Activated T-cell treated with anti-CD3 and anti-CD28 coated beads, Interleukin-2, amount 50 U/mL, for 24 hours (primary cell): ENCODE results near the gene FTH1.

Source experiments
- DNase-seq: peaks from one replicate; pipeline ENCODE4 v3.0.0-alpha.2; 2020
- H3K27ac Mint-ChIP-seq: 2 replicates; pipeline ENCODE4 v1.8.0; 2020; ENCODE audit warnings: mild to moderate bottlenecking, mixed read lengths
- H3K27me3 Mint-ChIP-seq: 2 replicates; pipeline ENCODE4 v1.8.0; 2020; ENCODE audit warnings: mixed read lengths
- H3K36me3 Mint-ChIP-seq: 2 replicates; pipeline ENCODE4 v1.8.0; 2020; ENCODE audit warnings: low read depth, mixed read lengths
- H3K4me1 Mint-ChIP-seq: 2 replicates; pipeline ENCODE4 v1.8.0; 2020; ENCODE audit warnings: low read depth, mixed read lengths
- H3K4me3 Mint-ChIP-seq: 2 replicates; pipeline ENCODE4 v1.8.0; 2020; ENCODE audit warnings: mild to moderate bottlenecking, moderate library complexity, mixed read lengths
- H3K9me3 Mint-ChIP-seq: 2 replicates; pipeline ENCODE4 v1.8.0; 2020; ENCODE audit warnings: mixed read lengths

The FTH1 gene

GRCh38 chr11:61999141-61999975, 31.9 kb upstream of the FTH1 start:
- no peak for DNase-seq
- no peaks in the 10 kb centered on the region for H3K27me3 Mint-ChIP-seq
- no peak overlapping the region for H3K27ac Mint-ChIP-seq
- H3K4me1 Mint-ChIP-seq, result no peaks in the 10 kb centered on the region
- H3K36me3 Mint-ChIP-seq, result peaks cover 15% of the 10 kb centered on the region
- H3K9me3 Mint-ChIP-seq, result peaks cover 13% of the 10 kb centered on the region
- no peak overlapping the region for H3K4me3 Mint-ChIP-seq

- H3K4me1 Mint-ChIP-seq, result no peaks in the 10 kb centered on the region
- peaks cover 17% of the 10 kb centered on the region for H3K9me3 Mint-ChIP-seq
- no peak overlapping the region for H3K4me3 Mint-ChIP-seq
- no peaks in the 10 kb centered on the region for H3K27me3 Mint-ChIP-seq
- DNase-seq, result no peak
- H3K36me3 Mint-ChIP-seq, result peaks cover 15% of the 10 kb centered on the region
- H3K27ac Mint-ChIP-seq, result no peak overlapping the region
Observed at GRCh38 chr11:61996933-61997332, 29.5 kb upstream of the FTH1 start.

- no peak for DNase-seq
- Mint-ChIP-seq H3K27me3 (no peaks in the 10 kb centered on the region), H3K36me3 (peaks cover 15% of the 10 kb centered on the region), H3K4me3 (no peak overlapping the region), H3K4me1 (no peaks in the 10 kb centered on the region), H3K27ac (no peak overlapping the region), H3K9me3 (peaks cover 22% of the 10 kb centered on the region)
Observed at GRCh38 chr11:61994981-61995380, 27.5 kb upstream of the FTH1 start.

GRCh38 chr11:61985869-61986268, 18.4 kb upstream of the FTH1 start:
- peaks cover 6% of the 10 kb centered on the region for H3K36me3 Mint-ChIP-seq
- no peak overlapping the region for H3K4me3 Mint-ChIP-seq
- no peaks in the 10 kb centered on the region for H3K27me3 Mint-ChIP-seq

GRCh38 chr11:61983419-61983818, 16.0 kb upstream of the FTH1 start:
- DNase-seq, result no peak
- peaks cover 6% of the 10 kb centered on the region for H3K36me3 Mint-ChIP-seq
- peaks cover 12% of the 10 kb centered on the region for H3K9me3 Mint-ChIP-seq
- H3K4me1 Mint-ChIP-seq, result no peaks in the 10 kb centered on the region
- H3K27me3 Mint-ChIP-seq, result no peaks in the 10 kb centered on the region
- no peak overlapping the region for H3K27ac Mint-ChIP-seq
- no peak overlapping the region for H3K4me3 Mint-ChIP-seq

More at GRCh38 chr11:61985869-61986268, 18.4 kb upstream of the FTH1 start:
- no peaks in the 10 kb centered on the region for H3K4me1 Mint-ChIP-seq
- no peak for DNase-seq
- peaks cover 16% of the 10 kb centered on the region for H3K9me3 Mint-ChIP-seq
- H3K27ac Mint-ChIP-seq, result no peak overlapping the region

- Mint-ChIP-seq H3K9me3 (no peaks in the 10 kb centered on the region), H3K36me3 (peaks cover 4% of the 10 kb centered on the region), H3K4me3 (no peak overlapping the region), H3K4me1 (no peaks in the 10 kb centered on the region), H3K27ac (no peak overlapping the region), H3K27me3 (no peaks in the 10 kb centered on the region)
- no peak for DNase-seq
Observed at GRCh38 chr11:61980783-61981541, 13.5 kb upstream of the FTH1 start.

- Mint-ChIP-seq H3K27ac (no peak overlapping the region), H3K4me1 (no peaks in the 10 kb centered on the region), H3K9me3 (no peaks in the 10 kb centered on the region), H3K36me3 (no peaks in the 10 kb centered on the region), H3K4me3 (no peak overlapping the region), H3K27me3 (no peaks in the 10 kb centered on the region)
- no peak for DNase-seq
Observed at GRCh38 chr11:61978703-61979661, 11.5 kb upstream of the FTH1 start.

GRCh38 chr11:61976813-61977475, 9.5 kb upstream of the FTH1 start:
- peaks cover 16% of the 10 kb centered on the region for H3K4me1 Mint-ChIP-seq
- H3K9me3 Mint-ChIP-seq, result no peaks in the 10 kb centered on the region

GRCh38 chr11:61976420-61976800, 9.0 kb upstream of the FTH1 start:
- Mint-ChIP-seq H3K27me3 (no peaks in the 10 kb centered on the region), H3K27ac (no peak overlapping the region), H3K36me3 (no peaks in the 10 kb centered on the region), H3K4me1 (peaks cover 22% of the 10 kb centered on the region), H3K4me3 (no peak overlapping the region), H3K9me3 (no peaks in the 10 kb centered on the region)
- DNase-seq, result no peak

More at GRCh38 chr11:61976813-61977475, 9.5 kb upstream of the FTH1 start:
- Mint-ChIP-seq H3K36me3 (no peaks in the 10 kb centered on the region), H3K4me3 (no peak overlapping the region), H3K27ac (no peak overlapping the region), H3K27me3 (no peaks in the 10 kb centered on the region)
- DNase-seq, result peak; percentile 12

GRCh38 chr11:61975638-61976419, 8.4 kb upstream of the FTH1 start:
- Mint-ChIP-seq H3K4me3 (no peak overlapping the region), H3K36me3 (no peaks in the 10 kb centered on the region), H3K27me3 (no peaks in the 10 kb centered on the region), H3K27ac (no peak overlapping the region), H3K9me3 (no peaks in the 10 kb centered on the region), H3K4me1 (peaks cover 28% of the 10 kb centered on the region)
- no peak for DNase-seq

- DNase-seq, result peak; percentile 15
- Mint-ChIP-seq H3K4me3 (no peak overlapping the region), H3K36me3 (no peaks in the 10 kb centered on the region), H3K27ac (no peak overlapping the region), H3K27me3 (no peaks in the 10 kb centered on the region), H3K4me1 (peaks cover 32% of the 10 kb centered on the region), H3K9me3 (no peaks in the 10 kb centered on the region)
Observed at GRCh38 chr11:61974766-61975631, 7.6 kb upstream of the FTH1 start.

- no peak overlapping the region for H3K4me3 Mint-ChIP-seq
- peak overlapping the region; percentile 83 for H3K27ac Mint-ChIP-seq
- H3K27me3 Mint-ChIP-seq, result no peaks in the 10 kb centered on the region
- peak; percentile 25 for DNase-seq
- no peaks in the 10 kb centered on the region for H3K36me3 Mint-ChIP-seq
- H3K4me1 Mint-ChIP-seq, result peaks cover 44% of the 10 kb centered on the region
- H3K9me3 Mint-ChIP-seq, result no peaks in the 10 kb centered on the region
Observed at GRCh38 chr11:61973476-61974162, 6.2 kb upstream of the FTH1 start.
